Tibial nerve (tissue), 3 donors: ENCODE results near the gene SRGAP3.

Experiments
- POLR2A ChIP-seq, 2 donors: fragments of 450-650 bp; IDR thresholded peaks; one replicate each; pipeline ENCODE4 v1.6.1; 2017; ENCODE audit warnings: antibody characterized with exemption in 2 of 2, mild to moderate bottlenecking in 2 of 2, moderate library complexity in 2 of 2
- TF ChIP-seq, protein P1 (sequence below), 5 experiments: fragments of 200-600 bp in 3 of 5; fragments of 450-650 bp in 2 of 5; sonication (generic) in 3 of 5; IDR thresholded peaks; one replicate each; pipeline ENCODE4 v1.5.1; 2016 to 2019; ENCODE audit warnings: antibody characterized with exemption in 5 of 5, mild to moderate bottlenecking in 3 of 5, moderate library complexity in 2 of 5

DNA sequence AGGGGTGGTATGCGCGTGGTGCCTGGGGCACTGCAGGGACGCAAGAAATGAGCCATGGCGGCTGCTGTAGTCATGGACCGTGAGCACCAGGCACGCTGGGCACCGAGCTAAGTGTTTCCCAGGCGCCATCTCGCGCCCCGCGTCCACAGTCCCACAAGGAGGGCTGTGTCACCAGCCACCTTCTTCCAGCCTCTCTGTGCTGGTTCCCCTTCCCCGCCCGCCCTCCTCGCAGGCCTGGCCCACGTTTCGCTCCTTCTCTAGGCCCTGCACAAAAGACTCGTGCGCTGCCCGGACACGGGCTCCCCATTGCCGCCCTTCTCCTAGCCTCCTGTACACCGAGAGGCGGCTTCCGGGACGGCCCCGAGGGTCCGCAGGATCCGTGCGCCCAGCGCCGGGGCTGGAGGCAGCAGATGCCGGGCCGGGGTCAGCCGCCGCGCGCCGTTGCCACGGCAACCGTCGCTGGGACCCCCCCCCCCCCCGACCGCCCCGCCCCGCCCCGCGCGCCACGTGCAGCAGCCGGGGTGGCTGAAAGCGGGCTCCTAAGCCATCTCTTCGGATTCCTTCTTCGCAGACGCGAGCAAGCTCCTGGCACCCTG lies 113.4 kb downstream of the SRGAP3 start:
- TF ChIP-seq, protein P1, sequence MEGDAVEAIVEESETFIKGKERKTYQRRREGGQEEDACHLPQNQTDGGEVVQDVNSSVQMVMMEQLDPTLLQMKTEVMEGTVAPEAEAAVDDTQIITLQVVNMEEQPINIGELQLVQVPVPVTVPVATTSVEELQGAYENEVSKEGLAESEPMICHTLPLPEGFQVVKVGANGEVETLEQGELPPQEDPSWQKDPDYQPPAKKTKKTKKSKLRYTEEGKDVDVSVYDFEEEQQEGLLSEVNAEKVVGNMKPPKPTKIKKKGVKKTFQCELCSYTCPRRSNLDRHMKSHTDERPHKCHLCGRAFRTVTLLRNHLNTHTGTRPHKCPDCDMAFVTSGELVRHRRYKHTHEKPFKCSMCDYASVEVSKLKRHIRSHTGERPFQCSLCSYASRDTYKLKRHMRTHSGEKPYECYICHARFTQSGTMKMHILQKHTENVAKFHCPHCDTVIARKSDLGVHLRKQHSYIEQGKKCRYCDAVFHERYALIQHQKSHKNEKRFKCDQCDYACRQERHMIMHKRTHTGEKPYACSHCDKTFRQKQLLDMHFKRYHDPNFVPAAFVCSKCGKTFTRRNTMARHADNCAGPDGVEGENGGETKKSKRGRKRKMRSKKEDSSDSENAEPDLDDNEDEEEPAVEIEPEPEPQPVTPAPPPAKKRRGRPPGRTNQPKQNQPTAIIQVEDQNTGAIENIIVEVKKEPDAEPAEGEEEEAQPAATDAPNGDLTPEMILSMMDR (IDR thresholded peaks at IDR 0.05) = no peak
- TF ChIP-seq POLR2A (IDR thresholded peaks at IDR 0.05) = no peak
